IMR-90 (cell line): ENCODE results near the gene KRT72. TPM values are rescaled to one million over a fixed set of nuclear protein-coding genes. Genes with fewer than 3 reads are reported as not detected.

Experiments
- ATAC-seq: fragments of 200-7000 bp; cut with Tn5 transposase; 2 replicates; pipeline ENCODE4 v1.9.1; 2020; ENCODE audit warnings: low read depth, mild to moderate bottlenecking, moderate library complexity
- BruUV-seq: library from RNA; stranded (reverse); fragments of 400-500 nt; replicated peaks from 2 replicates; lab custom pipeline; 2021; lab: Mats Ljungman, UMichigan
- CTCF ChIA-PET: fragments of 300-600 bp; formaldehyde crosslinking; extraction: SDS; loops from one replicate; lab custom pipeline; 2021; ENCODE audit warnings: antibody characterized with exemption; lab: Yijun Ruan, JAX
- POLR2A ChIA-PET: fragments of 300-600 bp; sonication (Branson Sonifier 250); formaldehyde crosslinking; loops from one replicate; lab custom pipeline; 2022; ENCODE audit warnings: antibody characterized with exemption; ENCODE audit not compliant: unreplicated experiment; lab: Charles Lee
- DNase-seq: peaks from one replicate; pipeline ENCODE4 v3.0.0; 2013
- H2AFZ ChIP-seq: replicated peaks from 2 replicates; pipeline ENCODE3; 2013; ENCODE audit warnings: low read length, mild to moderate bottlenecking; ENCODE audit not compliant: poor library complexity
- H2AK5ac ChIP-seq: 2 replicates; pipeline ENCODE4 v1.6.1; 2013; ENCODE audit warnings: low read depth, low read length, inconsistent platforms
- H2AK9ac ChIP-seq: replicated peaks from 2 replicates; pipeline ENCODE3; 2013; ENCODE audit warnings: mild to moderate bottlenecking, low read depth, low read length, moderate library complexity; ENCODE audit not compliant: poor library complexity
- H2BK120ac ChIP-seq: 2 replicates; pipeline ENCODE4 v1.6.1; 2013; ENCODE audit warnings: low read depth, low read length, inconsistent platforms
- H2BK15ac ChIP-seq: 3 replicates; pipeline ENCODE4 v1.6.1; 2013; ENCODE audit warnings: low read depth, low read length, inconsistent platforms
- H2BK20ac ChIP-seq: 2 replicates; pipeline ENCODE4 v1.6.1; 2013; ENCODE audit warnings: low read depth, mild to moderate bottlenecking, inconsistent platforms, low read length, moderate library complexity
- H2BK5ac ChIP-seq: 2 replicates; pipeline ENCODE4 v1.6.1; 2013; ENCODE audit warnings: mild to moderate bottlenecking, low read depth, low read length, inconsistent platforms; ENCODE audit not compliant: poor library complexity, severe bottlenecking
- H3K14ac ChIP-seq: replicated peaks from 2 replicates; pipeline ENCODE4 v1.6.1; 2013; ENCODE audit warnings: low read depth, low read length, inconsistent platforms
- H3K18ac ChIP-seq: 2 replicates; pipeline ENCODE4 v1.6.1; 2013; ENCODE audit warnings: low read depth, low read length, control low read depth
- H3K23ac ChIP-seq: 2 replicates; pipeline ENCODE4 v1.6.1; 2013; ENCODE audit warnings: low read depth, low read length, inconsistent platforms
- H3K27ac ChIP-seq: 2 replicates; pipeline ENCODE4 v1.5.1; 2013; ENCODE audit warnings: mild to moderate bottlenecking, control low read depth, low read length; ENCODE audit not compliant: insufficient read depth
- H3K27me3 ChIP-seq: 2 replicates; pipeline ENCODE4 v1.6.1; 2013; ENCODE audit warnings: low read length; ENCODE audit not compliant: control insufficient read depth, insufficient read depth
- H3K36me3 ChIP-seq: 2 replicates; pipeline ENCODE4 v1.6.1; 2013; ENCODE audit warnings: low read length, mixed read lengths; ENCODE audit not compliant: control insufficient read depth, insufficient read depth
- H3K4ac ChIP-seq: 2 replicates; pipeline ENCODE4 v1.6.1; 2013; ENCODE audit warnings: low read depth, low read length, inconsistent platforms
- H3K4me1 ChIP-seq: 2 replicates; pipeline ENCODE4 v1.6.1; 2013; ENCODE audit warnings: low read length, mixed read lengths; ENCODE audit not compliant: control insufficient read depth, insufficient read depth
- H3K4me2 ChIP-seq: 2 replicates; pipeline ENCODE4 v1.6.1; 2013; ENCODE audit warnings: low read depth, mild to moderate bottlenecking, control low read depth, low read length, moderate library complexity
- H3K4me3 ChIP-seq: 2 replicates; pipeline ENCODE4 v1.5.1; 2013; ENCODE audit warnings: low read depth, mild to moderate bottlenecking, control low read depth, low read length, moderate library complexity; ENCODE audit not compliant: insufficient read depth
- H3K56ac ChIP-seq: 2 replicates; pipeline ENCODE4 v1.6.1; 2013; ENCODE audit warnings: low read length, inconsistent platforms; ENCODE audit not compliant: insufficient read depth; ENCODE audit errors: extremely low read depth
- H3K79me1 ChIP-seq, 2 experiments: 2 replicates each; pipeline ENCODE4 v1.6.1; 2013; ENCODE audit warnings: low read length in 2 of 2, inconsistent platforms in 1 of 2, low read depth in 1 of 2
- H3K9ac ChIP-seq: 2 replicates; pipeline ENCODE4 v1.6.1; 2013; ENCODE audit warnings: low read depth, low read length, control low read depth
- H3K9me1 ChIP-seq: 2 replicates; pipeline ENCODE4 v1.6.1; 2013; ENCODE audit warnings: low read length, inconsistent platforms; ENCODE audit not compliant: insufficient read depth
- H3K9me3 ChIP-seq: 2 replicates; pipeline ENCODE4 v1.6.1; 2013; ENCODE audit warnings: low read length; ENCODE audit not compliant: control insufficient read depth, insufficient read depth
- H4K20me1 ChIP-seq: 2 replicates; pipeline ENCODE4 v1.6.1; 2013; ENCODE audit warnings: low read length, inconsistent platforms; ENCODE audit not compliant: insufficient read depth
- H4K5ac ChIP-seq: 2 replicates; pipeline ENCODE4 v1.6.1; 2013; ENCODE audit warnings: mild to moderate bottlenecking, low read depth, low read length, control low read depth
- H4K8ac ChIP-seq, 2 experiments: 2 replicates each; pipeline ENCODE4 v1.6.1; 2013; ENCODE audit warnings: low read depth in 2 of 2, low read length in 2 of 2, control low read depth in 1 of 2, inconsistent platforms in 1 of 2
- H4K91ac ChIP-seq: 2 replicates; pipeline ENCODE4 v1.6.1; 2013; ENCODE audit warnings: low read depth, low read length, inconsistent platforms; ENCODE audit not compliant: insufficient read depth
- BHLHE40 ChIP-seq: fragments of 150-350 bp; IDR thresholded peaks from 2 replicates; pipeline ENCODE4 v1.6.1; 2016; ENCODE audit warnings: mild to moderate bottlenecking, low read depth, low read length
- WGBS, 2 experiments: methylation state at CpG; one replicate each; pipeline versions ENCODE4 v1.1.5 to v1.1.7; 2013; ENCODE audit warnings: missing lambda C conversion rate in 2 of 2; ENCODE audit not compliant: insufficient read length in 1 of 2; ENCODE audit errors: extremely low coverage in 2 of 2; 5-methylcytosine and 5-hydroxymethylcytosine counted together
- dilution Hi-C: fragments of 300-500 bp; cut with HindIII; formaldehyde crosslinking; loops from one replicate; pipeline ENCODE4 v1.14.3; 2018; ENCODE audit warnings: low sequenced_read_pairs; ENCODE audit not compliant: unreplicated experiment
- in situ Hi-C: fragments of 300-500 bp; cut with MboI; formaldehyde crosslinking; loops from 3 replicates; pipeline ENCODE4 v1.14.3; 2019; ENCODE audit warnings: low sequenced_read_pairs, inconsistent platforms, mixed read lengths
- intact Hi-C: fragments of 100-400 bp; cut with micrococcal nuclease; formaldehyde crosslinking; loops from 2 replicates; pipeline ENCODE4 v1.10.0; 2022
- polyA plus RNA-seq, 3 experiments: library from polyadenylated mRNA; depleted of rRNA; stranded (reverse); fragments of >200 nt; gene quantifications; 2 replicates each; pipeline ENCODE4 v1.2.3, GENCODE V29; 2012; ENCODE audit warnings: low replicate concordance in 1 of 3
- total RNA-seq: library from RNA; depleted of rRNA; stranded (reverse); fragments of >200 nt; gene quantifications from 2 replicates; pipeline ENCODE4 v1.2.3, GENCODE V29; 2012

Gene KRT72
- total and polyA plus RNA-seq, 2 of the 4 experiments (the other 2 are of a cell fraction): not detected

- POLR2A ChIA-PET: no interaction called here
- TF ChIP-seq BHLHE40: no peak
- in situ Hi-C loops: no loop called here
Observed at GRCh38 chr12:52575948-52576347, 25.3 kb downstream of the KRT72 start.

More at GRCh38 chr12:52575948-52576347, 25.3 kb downstream of the KRT72 start:
- no CpG with 5 or more reads among the region's 3 CpGs for WGBS, 2 experiments
- Histone ChIP-seq H2BK15ac (no peak overlapping the region), H4K8ac (no peak overlapping the region), H3K79me1 (no peaks in the 10 kb centered on the region), H3K9me3 (no peaks in the 10 kb centered on the region), H3K27ac (no peak overlapping the region), H2AK5ac (no peak overlapping the region), H2AK9ac (no peak overlapping the region), H3K36me3 (no peaks in the 10 kb centered on the region), H2BK20ac (no peak overlapping the region), H2BK5ac (no peak overlapping the region), H2BK120ac (no peak overlapping the region), H2AFZ (no peak overlapping the region), H3K4me3 (no peak overlapping the region), H3K27me3 (peaks cover 52% of the 10 kb centered on the region), H3K4me2 (no peak overlapping the region), H3K56ac (no peak overlapping the region), H4K20me1 (no peaks in the 10 kb centered on the region), H3K23ac (no peak overlapping the region), H3K9me1 (no peaks in the 10 kb centered on the region), H3K9ac (no peak overlapping the region), H3K4me1 (no peaks in the 10 kb centered on the region), H3K14ac (no peak overlapping the region), H4K91ac (no peak overlapping the region), H4K5ac (no peak overlapping the region), H3K4ac (no peak overlapping the region), H3K18ac (no peak overlapping the region)
- CTCF ChIA-PET: no interaction called here
- no peak for ATAC-seq
- intact Hi-C loops (no loop called here), dilution Hi-C loops (no loop called here)
- DNase-seq: no peak
- no TSS peak for BruUV-seq
